ENCODE results near the gene UTP4.
A peak's percentile ranks its signal among the peaks of the same experiment; 100 is the strongest.
"Not testable (repeated sequence)": the region's sequence is repeated elsewhere in the genome, so short reads cannot be mapped to it uniquely, and the experiment has no call there.

The UTP4 gene

GRCh38 chr16:69120096-69120664 lies 12.3 kb upstream of the UTP4 start:
- no peak for TF ChIP-seq CTCF (IDR thresholded peaks at IDR 0.05; ENCODE audit: low read length, missing control alignments)
- no peak for DNase-seq (ENCODE audit: low read depth)
- no peak overlapping the region for H3K4me3 ChIP-seq (replicated peaks; ENCODE audit: low read depth, low read length)

- no peak overlapping the region for H3K4me3 ChIP-seq (replicated peaks; ENCODE audit: low read depth, low read length)
- peak; percentile 65 for TF ChIP-seq CTCF (IDR thresholded peaks at IDR 0.05; ENCODE audit: low read length, missing control alignments)
- peak; percentile 82 for DNase-seq (ENCODE audit: low read depth)
Measured at GRCh38 chr16:69123910-69124309, 8.5 kb upstream of the UTP4 start.

GRCh38 chr16:69124406-69124805 lies 8.0 kb upstream of the UTP4 start:
- H3K4me3 ChIP-seq (replicated peaks; ENCODE audit: low read depth, low read length); DNase-seq (ENCODE audit: low read depth): not testable (repeated sequence)

- H3K4me3 ChIP-seq (replicated peaks; ENCODE audit: low read depth, low read length); DNase-seq (ENCODE audit: low read depth): not testable (repeated sequence)
Measured at GRCh38 chr16:69124961-69125360, 7.5 kb upstream of the UTP4 start.

DNA sequence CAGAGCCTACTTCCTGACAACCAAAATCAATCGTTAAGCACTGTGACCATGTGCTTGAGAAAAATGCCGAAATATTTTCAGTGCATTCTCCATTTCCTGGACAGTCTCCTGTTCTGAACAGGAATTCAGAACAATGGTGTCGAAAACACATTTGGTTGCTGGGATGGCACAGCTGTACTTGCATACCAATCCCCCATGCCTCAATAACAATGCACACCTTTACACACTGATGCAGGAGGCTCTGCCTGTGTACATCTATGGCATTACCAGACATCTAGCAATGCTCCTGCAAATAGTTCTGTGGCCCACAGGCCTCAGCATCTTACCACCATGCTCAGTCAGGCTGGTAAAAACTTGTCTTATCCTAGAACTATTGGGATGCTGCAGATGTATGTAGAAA lies 6.2 kb upstream of the UTP4 start:
- no peak for TF ChIP-seq CTCF (IDR thresholded peaks at IDR 0.05; ENCODE audit: low read length, missing control alignments)
- H3K4me3 ChIP-seq (replicated peaks; ENCODE audit: low read depth, low read length): no peak overlapping the region
- DNase-seq (ENCODE audit: low read depth): no peak

- H3K4me3 ChIP-seq (replicated peaks; ENCODE audit: low read depth, low read length); DNase-seq (ENCODE audit: low read depth): not testable (repeated sequence)
Measured at GRCh38 chr16:69126801-69127200, 5.6 kb upstream of the UTP4 start.

- no peak overlapping the region for H3K4me3 ChIP-seq (replicated peaks; ENCODE audit: low read depth, low read length)
- DNase-seq (ENCODE audit: low read depth): no peak
- no peak for TF ChIP-seq CTCF (IDR thresholded peaks at IDR 0.05; ENCODE audit: low read length, missing control alignments)
Measured at GRCh38 chr16:69127966-69128510, 4.4 kb upstream of the UTP4 start.

DNA sequence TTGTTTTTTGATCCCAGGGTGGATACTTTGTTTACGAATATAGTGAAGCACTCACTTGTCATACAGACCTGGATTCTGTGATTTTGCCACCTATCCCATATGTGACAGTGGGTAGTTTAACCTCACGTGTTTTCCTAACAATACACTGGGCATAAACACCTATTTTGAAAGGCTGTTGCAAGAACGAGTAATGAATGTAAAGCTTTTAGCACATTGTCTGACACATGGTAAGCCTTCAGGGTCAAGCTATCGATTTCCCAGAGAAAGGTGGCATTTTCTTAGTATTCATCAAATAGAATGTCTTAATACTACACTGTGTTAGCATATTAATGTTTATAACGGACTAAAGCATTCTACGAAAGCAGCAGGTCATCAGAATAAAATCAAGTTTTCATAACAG lies 2.0 kb upstream of the UTP4 start:
- TF ChIP-seq CTCF (IDR thresholded peaks at IDR 0.05; ENCODE audit: low read length, missing control alignments): no peak
- DNase-seq (ENCODE audit: low read depth): no peak
- H3K4me3 ChIP-seq (replicated peaks; ENCODE audit: low read depth, low read length): peak overlapping the region; percentile 99
